Kidney glomerular epithelial cell (primary cell): ENCODE data around the gene FLNC.

Source experiments
- DNase-seq: peaks from one replicate; lab custom pipeline; 2025; lab: John Stamatoyannopoulos, UW

FLNC gene

DNA sequence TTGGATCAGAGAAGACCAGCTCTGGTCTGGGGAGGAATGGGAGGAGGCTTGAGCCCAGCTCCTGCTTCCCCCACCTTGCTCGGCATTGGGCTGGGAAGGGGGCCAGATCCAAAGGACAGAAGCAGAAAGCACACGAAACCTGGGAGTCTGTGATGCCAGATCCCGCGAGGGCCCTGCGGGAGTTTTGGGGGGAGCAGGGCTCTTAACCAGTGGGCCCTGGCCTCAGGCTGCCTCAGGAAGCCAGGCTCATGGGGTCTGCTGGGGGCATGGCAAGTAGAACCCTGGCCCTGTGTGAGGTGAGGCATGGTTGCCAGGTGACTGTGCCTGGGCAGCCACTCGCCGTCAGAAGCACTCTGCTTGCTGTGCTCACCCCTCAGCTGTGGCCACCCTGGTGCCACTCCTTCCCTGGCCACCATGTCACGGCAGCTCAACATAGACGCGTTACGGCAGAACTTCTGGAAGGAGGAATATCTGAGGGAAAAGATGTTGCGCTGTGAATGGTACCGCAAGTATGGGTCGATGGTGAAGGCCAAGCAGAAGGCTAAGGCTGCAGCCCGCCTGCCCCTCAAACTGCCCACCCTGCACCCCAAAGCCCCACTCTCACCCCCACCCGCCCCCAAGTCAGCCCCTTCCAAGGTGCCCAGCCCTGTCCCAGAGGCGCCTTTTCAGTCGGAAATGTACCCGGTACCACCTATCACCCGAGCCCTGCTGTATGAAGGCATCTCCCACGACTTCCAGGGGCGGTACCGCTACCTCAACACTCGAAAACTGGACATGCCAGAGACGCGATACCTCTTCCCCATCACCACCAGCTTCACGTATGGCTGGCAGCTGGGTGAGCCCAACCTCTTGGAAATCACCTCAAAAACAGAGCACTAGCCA lies 36.0 kb downstream of the FLNC start:
- DNase-seq = no peak

GRCh38 chr7:128867241-128867640 lies 37.0 kb downstream of the FLNC start:
- DNase-seq = no peak

DNA sequence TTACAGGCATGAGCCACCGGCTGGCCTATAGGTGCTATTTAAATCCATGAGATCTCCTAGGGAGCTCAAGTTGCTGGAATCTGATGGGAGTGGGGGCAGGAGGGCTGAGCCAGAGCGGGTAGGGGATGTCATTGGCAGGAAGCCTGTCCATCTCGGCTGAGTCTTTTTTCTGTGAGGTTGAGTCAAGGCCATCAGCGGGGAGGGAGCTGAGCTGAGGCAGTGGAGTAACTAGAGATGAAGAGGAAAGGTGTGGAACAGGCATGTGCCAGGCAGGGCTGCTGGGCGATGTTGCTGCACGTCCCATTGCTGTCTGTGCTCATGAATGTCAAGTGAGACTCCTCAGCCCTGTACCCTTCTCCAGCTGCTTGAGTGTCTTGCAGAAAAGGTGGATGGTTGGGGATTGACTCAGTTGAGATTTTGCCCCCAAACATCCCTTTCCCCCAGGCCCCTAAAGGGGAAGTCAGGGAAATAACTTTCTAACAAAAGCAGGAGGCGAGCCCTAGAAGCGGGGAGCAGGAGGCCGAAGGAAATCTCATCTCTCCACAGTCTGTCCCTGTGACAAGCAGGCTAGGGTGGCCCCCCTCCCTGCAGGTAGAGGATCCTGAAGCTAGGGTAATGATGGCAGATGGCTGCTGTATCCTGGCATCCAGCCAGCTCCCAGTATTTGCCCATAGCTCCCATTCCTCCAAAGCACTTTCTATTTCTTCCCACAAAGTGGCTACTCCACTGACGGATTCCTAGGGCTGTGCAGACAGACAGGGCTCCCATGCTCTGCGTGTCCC lies 37.8 kb downstream of the FLNC start:
- DNase-seq = no peak

- no peak for DNase-seq
These were observed 38.5 kb downstream of the FLNC start for GRCh38 chr7:128868624-128869137.

- no peak for DNase-seq
These were observed 39.1 kb downstream of the FLNC start for GRCh38 chr7:128869138-128869943.

DNA sequence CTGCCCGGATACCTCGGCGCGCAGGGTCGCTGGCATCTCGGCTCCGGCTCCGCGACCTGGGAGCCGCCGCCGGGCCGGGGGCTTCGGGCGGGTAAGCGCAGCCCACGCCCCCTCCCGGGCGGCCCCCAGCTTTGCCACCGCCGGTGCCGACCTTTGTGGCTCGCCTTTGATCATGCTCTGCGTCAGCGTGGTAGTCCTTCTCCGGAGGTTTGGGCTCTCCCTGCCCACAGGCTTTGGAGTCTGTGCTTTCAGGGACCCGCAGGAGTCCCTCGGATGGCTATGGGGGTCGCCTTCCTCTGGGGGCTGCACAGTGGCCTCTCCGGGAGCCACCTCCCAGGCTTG lies 39.7 kb downstream of the FLNC start:
- DNase-seq = no peak

GRCh38 chr7:128871050-128871449 lies 40.8 kb downstream of the FLNC start:
- no peak for DNase-seq

GRCh38 chr7:128872394-128872824 lies 42.2 kb downstream of the FLNC start:
- no peak for DNase-seq

DNA sequence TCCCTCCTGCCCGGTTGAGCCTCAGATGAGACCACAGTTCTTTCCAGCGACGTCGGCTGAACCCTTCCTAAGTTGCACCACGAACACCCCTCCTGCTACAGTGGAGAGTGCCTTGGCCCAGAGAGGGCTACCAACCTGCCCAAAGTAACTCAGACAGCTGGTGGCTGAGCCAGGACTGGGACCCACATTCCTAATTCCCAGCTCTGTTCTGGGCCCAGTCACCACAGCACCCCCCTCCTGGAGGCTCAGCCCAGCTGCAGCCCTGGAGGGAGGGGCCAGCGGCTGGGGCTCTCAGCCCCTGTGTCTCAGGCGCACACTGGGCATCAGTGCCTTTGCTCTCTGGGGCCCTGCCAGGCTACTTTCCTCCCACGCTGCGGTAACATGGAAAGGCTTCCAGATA lies 43.0 kb downstream of the FLNC start:
- no peak for DNase-seq

GRCh38 chr7:128874140-128875031 lies 44.2 kb downstream of the FLNC start:
- DNase-seq = no peak

DNA sequence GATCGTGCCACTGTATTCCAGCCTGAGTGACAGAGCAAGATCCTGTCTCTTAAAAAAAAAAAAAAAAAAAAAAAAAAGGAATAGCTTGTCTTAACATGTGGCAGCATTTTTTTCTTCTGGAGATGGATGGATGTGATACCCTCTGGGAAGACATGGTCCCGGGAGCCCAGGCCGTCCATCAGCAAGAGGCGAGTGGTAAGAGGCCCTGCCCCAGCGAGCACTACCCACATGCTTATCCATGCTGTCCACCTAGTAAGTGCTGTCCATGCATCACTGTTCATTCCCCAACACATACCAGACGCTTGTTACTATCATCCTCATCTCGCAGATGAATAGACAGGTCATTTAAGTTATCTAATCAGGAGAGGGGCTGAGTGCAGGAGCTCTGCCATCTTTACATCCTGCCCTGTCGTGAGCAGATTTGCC lies 45.3 kb downstream of the FLNC start:
- no peak for DNase-seq

DNA sequence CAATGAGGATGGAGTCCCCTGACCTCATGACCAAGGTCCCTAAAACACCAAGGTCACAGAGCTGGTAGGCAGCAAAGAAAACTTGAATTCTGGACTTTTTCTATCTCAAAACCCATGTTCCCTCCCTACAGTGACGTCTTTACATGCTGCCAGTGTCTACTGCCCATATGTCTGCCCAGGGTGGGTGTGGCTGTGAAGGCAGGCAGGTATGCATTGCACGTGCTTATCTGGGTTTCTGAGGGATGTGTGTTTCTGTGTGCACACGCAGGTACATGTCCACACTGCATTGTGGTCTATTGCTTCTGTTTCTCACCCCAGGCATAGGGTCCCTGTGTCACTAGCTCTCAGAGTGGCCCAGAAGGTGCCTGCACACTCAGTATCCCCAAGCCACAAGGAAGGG lies 45.9 kb downstream of the FLNC start:
- no peak for DNase-seq

DNA sequence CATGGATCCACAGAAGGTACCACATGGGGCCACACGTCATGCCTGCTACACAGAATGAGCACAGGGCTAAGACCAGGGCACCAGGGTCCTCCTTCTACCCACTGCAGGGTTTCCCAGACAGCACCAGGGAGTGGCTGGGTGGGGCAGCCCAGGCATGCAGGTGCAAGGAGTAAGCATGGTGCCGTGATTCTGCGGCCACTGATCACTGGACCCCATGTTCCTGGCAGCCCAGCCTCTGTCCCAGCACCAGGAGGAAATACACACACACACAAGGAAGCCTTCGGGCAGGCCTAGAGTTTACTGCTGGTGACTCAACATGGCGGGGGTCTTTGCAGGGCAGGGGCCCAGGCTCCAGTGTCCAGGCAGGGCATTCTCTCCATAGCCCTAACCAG lies 46.4 kb downstream of the FLNC start:
- no peak for DNase-seq

DNA sequence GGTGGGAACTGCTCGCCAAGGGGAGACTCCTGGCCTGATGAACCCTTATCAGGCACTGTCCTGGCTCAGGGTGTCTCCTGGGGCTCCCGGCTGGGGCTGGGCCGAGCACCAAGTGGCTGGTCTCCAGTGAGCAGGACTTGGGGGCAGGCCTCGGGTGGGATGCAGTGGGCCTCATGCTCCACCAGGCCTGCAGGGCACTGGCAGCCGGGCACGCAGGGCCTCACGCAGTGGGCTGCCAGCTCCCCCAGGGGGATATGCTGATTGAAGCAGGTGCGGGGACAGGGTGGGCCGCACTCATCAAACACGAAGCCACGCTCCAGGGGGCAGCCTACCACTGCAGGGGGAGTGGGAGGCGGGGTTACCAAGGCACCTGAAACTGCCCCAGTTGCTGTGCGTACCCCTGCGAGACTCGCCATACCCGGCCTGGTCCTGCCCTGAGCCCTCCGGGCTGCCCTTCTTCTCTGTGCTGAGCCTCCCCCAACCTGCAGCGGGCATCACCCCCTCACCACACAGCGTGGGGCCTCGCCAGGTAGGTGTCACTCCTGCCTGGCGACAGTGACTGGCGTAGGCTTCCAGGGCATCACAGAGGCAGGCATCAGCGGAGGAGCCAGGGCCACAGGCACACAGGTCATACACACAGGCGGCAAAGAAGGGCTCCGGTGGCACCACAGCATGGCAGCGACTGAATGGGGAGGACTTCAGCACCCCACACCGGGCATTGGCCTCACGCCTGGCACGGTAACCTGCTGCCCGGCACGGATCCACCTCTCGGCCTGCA lies 47.0 kb downstream of the FLNC start:
- no peak for DNase-seq

- DNase-seq = no peak
These were observed 47.5 kb downstream of the FLNC start for GRCh38 chr7:128877756-128878120.

- DNase-seq = no peak
These were observed 48.3 kb downstream of the FLNC start for GRCh38 chr7:128878226-128879105.

DNA sequence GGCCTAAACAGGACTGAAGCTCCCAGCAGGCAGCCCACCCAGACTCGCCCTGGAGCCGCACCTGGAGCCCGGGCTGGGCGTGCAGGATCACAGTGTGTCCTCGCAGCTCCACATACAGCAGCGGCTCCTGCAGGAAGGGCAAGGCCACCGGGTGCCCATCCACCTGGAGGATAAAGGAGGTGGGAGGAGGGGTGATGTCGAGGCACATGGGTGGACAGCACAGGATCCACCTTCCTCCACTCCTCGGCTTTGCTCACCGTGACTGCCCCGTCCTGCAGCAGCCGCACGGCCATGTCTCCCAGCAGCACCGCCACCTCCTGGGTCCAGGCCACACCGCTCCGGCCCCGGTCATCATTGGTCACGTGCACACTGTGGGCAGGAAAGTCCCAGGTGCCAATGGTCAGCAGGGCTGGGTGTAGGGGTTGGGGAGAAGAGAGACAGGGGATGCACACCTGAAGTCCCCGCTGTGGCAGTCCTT lies 49.3 kb downstream of the FLNC start:
- DNase-seq = no peak

- no peak for DNase-seq
These were observed 49.9 kb downstream of the FLNC start for GRCh38 chr7:128879939-128880746.
